Measurements from ENCODE around the gene OR2AE1.

The OR2AE1 gene

GRCh38 chr7:99860281-99861127 is 16.3 kb downstream of the OR2AE1 start:
- DNase-seq (ENCODE audit: low read depth, low spot score): no peak

GRCh38 chr7:99855236-99855635 is 21.6 kb downstream of the OR2AE1 start:
- no peak for DNase-seq (ENCODE audit: low read depth, low spot score)

- DNase-seq (ENCODE audit: low read depth, low spot score): no peak
These were observed 28.2 kb downstream of the OR2AE1 start for GRCh38 chr7:99848420-99849216.

DNA sequence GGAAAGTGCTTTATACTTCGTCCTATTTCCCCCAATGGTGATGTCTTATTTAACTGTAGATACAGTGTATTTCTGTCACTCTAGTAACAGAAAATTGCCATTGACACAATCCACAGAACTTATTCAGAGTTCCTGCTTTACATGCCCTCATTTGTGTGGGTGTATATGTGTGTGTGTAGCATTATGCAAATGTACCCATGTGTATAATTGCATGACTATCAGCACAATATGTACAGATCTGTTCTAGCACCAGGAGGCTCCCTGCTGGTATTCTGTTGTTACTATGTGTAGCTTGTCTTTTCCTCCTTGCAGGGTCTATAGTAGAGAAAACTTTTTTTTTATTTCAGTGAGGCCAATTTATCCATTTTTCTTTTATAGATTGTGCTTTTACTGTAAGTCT is 32.5 kb downstream of the OR2AE1 start:
- no peak for DNase-seq (ENCODE audit: low read depth, low spot score)

DNA sequence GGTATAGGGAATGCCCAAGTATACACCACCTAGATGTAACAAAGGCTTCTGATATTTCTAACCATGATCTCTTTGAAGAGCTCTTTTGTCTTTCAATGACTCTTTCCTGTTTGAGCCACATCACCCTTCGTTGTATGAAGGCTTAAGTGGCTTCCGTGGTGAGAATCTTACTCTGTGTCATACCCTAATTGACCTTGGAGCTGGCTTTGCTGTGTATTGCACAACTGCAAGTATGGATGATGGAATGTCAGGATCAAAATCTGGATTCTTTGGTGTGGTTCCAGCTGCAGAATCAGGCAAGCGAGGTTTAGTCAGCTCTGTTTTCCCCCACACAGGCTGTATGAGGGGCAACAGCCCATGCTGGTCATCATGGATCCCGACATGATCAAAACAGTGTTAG is 33.0 kb downstream of the OR2AE1 start:
- DNase-seq (ENCODE audit: low read depth, low spot score): no peak

DNA sequence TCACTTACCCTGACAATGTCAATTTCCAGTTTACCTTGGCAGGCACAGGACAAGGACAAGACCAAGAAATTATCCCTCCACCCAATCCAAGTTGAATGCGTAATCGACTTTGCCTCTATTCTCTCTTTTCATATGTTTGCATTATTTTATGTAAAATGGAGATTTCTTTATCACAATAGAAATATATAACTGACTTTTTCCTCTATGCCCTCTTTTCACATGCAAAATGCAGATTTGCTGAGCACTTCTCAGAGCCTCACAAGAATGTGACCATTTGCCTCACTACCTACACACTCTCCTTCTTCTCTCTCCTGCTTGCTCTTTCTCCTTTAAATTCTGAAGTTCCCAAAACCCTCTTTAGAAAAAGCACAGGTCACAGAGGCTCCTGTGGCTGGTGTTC is 33.9 kb downstream of the OR2AE1 start:
- DNase-seq (ENCODE audit: low read depth, low spot score): no peak

GRCh38 chr7:99840136-99840869 is 36.5 kb downstream of the OR2AE1 start:
- no peak for DNase-seq (ENCODE audit: low read depth, low spot score)

DNA sequence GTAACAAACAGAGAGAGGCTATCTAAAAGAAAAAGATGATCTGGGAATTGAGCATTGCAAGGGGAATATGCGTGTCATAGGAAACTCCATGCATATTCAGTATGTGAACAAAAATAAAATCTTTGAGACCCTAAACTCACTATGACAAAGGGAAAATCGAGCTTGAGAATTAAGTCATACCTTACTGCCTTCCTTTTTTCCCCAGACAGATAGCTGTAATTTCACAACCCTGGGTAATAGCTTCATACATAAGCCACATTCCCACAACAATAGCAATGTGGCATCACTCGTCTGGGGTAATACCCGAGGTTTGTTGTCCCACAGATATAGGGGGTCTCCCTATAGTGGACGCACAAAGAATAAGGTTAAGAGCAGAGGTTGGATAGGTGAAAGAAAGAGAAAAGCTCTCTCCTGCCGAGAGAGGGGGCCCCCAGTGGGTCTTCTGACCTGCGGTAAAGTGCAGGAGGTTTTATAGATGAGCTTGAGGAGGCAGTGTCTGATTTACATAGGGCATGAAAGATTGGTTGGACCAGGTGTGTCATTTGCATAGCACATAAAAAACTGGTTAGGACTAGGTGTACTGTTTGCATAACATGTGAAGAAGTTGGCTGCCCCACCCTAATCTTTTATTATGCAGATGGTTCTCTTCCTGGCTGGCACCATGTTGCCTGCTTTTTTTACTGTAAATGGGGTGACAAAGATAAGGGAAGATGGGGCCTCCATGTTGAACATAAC is 37.4 kb downstream of the OR2AE1 start:
- no peak for DNase-seq (ENCODE audit: low read depth, low spot score)

- DNase-seq (ENCODE audit: low read depth, low spot score): no peak
These were observed 39.0 kb downstream of the OR2AE1 start for GRCh38 chr7:99837649-99838361.

- DNase-seq (ENCODE audit: low read depth, low spot score): no peak
These were observed 41.6 kb downstream of the OR2AE1 start for GRCh38 chr7:99835189-99835588.

- DNase-seq (ENCODE audit: low read depth, low spot score): no peak
These were observed 42.5 kb downstream of the OR2AE1 start for GRCh38 chr7:99834382-99834781.

GRCh38 chr7:99833289-99833877 is 43.5 kb downstream of the OR2AE1 start:
- no peak for DNase-seq (ENCODE audit: low read depth, low spot score)

GRCh38 chr7:99831595-99831994 is 45.2 kb downstream of the OR2AE1 start:
- no peak for DNase-seq (ENCODE audit: low read depth, low spot score)

- DNase-seq (ENCODE audit: low read depth, low spot score): no peak
These were observed 47.2 kb downstream of the OR2AE1 start for GRCh38 chr7:99829524-99830160.

- no peak for DNase-seq (ENCODE audit: low read depth, low spot score)
These were observed 48.0 kb downstream of the OR2AE1 start for GRCh38 chr7:99828811-99829210.

GRCh38 chr7:99827040-99827778 is 49.6 kb downstream of the OR2AE1 start:
- no peak for DNase-seq (ENCODE audit: low read depth, low spot score)

All from smooth muscle cell of the brain vasculature (primary cell).